HepG2 (cell line): ENCODE data around the gene HCK. TPM values are rescaled to one million over a fixed set of nuclear protein-coding genes. Genes with fewer than 3 reads are reported as not detected.

ENCODE experiments used
- AGO2 ChIP-seq: fragments of 200-400 bp; formaldehyde crosslinking; optimal IDR thresholded peaks from 2 replicates; pipeline ENCODE3; 2017; ENCODE audit warnings: mild to moderate bottlenecking, low read depth, low read length, moderate library complexity
- CENPT ChIP-seq: sonication (generic); formaldehyde crosslinking; IDR thresholded peaks from 2 replicates; pipeline ENCODE4 v1.8.0; 2022; ENCODE audit warnings: low read depth, mild to moderate bottlenecking, moderate library complexity, missing genetic modification reagents
- DNMT3B ChIP-seq: conservative IDR thresholded peaks from 2 replicates; pipeline ENCODE4 v1.6.1; 2016; ENCODE audit warnings: missing biosample characterization, control low read depth
- HOXA5 ChIP-seq: sonication (generic); formaldehyde crosslinking; IDR thresholded peaks from 2 replicates; pipeline ENCODE4 v1.4.0; 2020; ENCODE audit warnings: missing genetic modification reagents
- JDP2 ChIP-seq: sonication (generic); formaldehyde crosslinking; IDR thresholded peaks from 2 replicates; pipeline ENCODE4 v1.8.1; 2022; ENCODE audit warnings: missing genetic modification reagents, borderline replicate concordance
- SIN3A ChIP-seq: IDR thresholded peaks from 2 replicates; pipeline ENCODE4 v1.6.1; 2011; ENCODE audit warnings: low read depth, mild to moderate bottlenecking, control low read depth, low read length, borderline replicate concordance
- ZBTB8A ChIP-seq: sonication (generic); formaldehyde crosslinking; IDR thresholded peaks from 2 replicates; pipeline ENCODE4 v1.4.0; 2020; ENCODE audit warnings: mild to moderate bottlenecking, low read depth, missing genetic modification reagents, borderline replicate concordance
- ZMYM2 ChIP-seq: sonication (generic); formaldehyde crosslinking; IDR thresholded peaks from 2 replicates; pipeline ENCODE4 v1.8.0; 2022; ENCODE audit warnings: mild to moderate bottlenecking, missing genetic modification reagents
- ZNF720 ChIP-seq: sonication (generic); formaldehyde crosslinking; IDR thresholded peaks from 2 replicates; pipeline ENCODE4 v1.4.0; 2020; ENCODE audit warnings: missing genetic modification reagents
- ZNF879 ChIP-seq: sonication (generic); formaldehyde crosslinking; IDR thresholded peaks from 2 replicates; pipeline ENCODE4 v1.8.1; 2023; ENCODE audit warnings: missing genetic modification reagents
- polyA plus RNA-seq, 8 experiments: library from polyadenylated mRNA; depleted of rRNA in 3 of 8; stranded (reverse) in 7 of 8; unstranded in 1 of 8; fragments of >200 nt; fragmentation: Illumina TruSeq in 4 of 8; extraction: Trizol in 4 of 8; gene quantifications; 2 replicates each; pipeline versions ENCODE4 v1.2.1 to v1.2.3, GENCODE V29; 2011 to 2016; ENCODE audit warnings: low read depth in 4 of 8, missing spikeins in 1 of 8, mixed read lengths in 1 of 8; ENCODE audit not compliant: insufficient read depth in 1 of 8
- total RNA-seq, 5 experiments: library from RNA; depleted of rRNA; stranded (reverse); fragments of >200 nt; fragmentation: Illumina TruSeq; extraction: Trizol; gene quantifications; 2 replicates each; pipeline ENCODE4 v1.2.3, GENCODE V29; 2016; ENCODE audit warnings: low read depth in 1 of 5
- TF ChIP-seq, protein P1 (sequence below): sonication (generic); formaldehyde crosslinking; conservative IDR thresholded peaks from 2 replicates; pipeline ENCODE4 v1.4.0; 2020; ENCODE audit warnings: missing genetic modification reagents
- TF ChIP-seq, protein P2 (sequence below): IDR thresholded peaks from 2 replicates; pipeline ENCODE4 v1.6.1; 2016; ENCODE audit warnings: control low read depth
- TF ChIP-seq, protein P3 (sequence below): sonication (generic); formaldehyde crosslinking; IDR thresholded peaks from 2 replicates; pipeline ENCODE4 v1.5.1; 2020; ENCODE audit warnings: mild to moderate bottlenecking, missing genetic modification reagents, moderate library complexity
- TF ChIP-seq, protein P4 (sequence below): IDR thresholded peaks from 2 replicates; pipeline ENCODE4 v1.6.1; 2016; ENCODE audit warnings: low read depth
- TF ChIP-seq, protein P5 (sequence below): sonication (generic); formaldehyde crosslinking; IDR thresholded peaks from 2 replicates; pipeline ENCODE4 v1.4.0; 2020; ENCODE audit warnings: missing genetic modification reagents
- TF ChIP-seq, protein P6 (sequence below): sonication (generic); formaldehyde crosslinking; IDR thresholded peaks from 2 replicates; pipeline ENCODE4 v1.8.0; 2022; ENCODE audit warnings: mild to moderate bottlenecking, missing genetic modification reagents, borderline replicate concordance

The HCK gene
- total and polyA plus RNA-seq, 2 of the 13 experiments (the other 11 are each of a cell fraction or from before 2014, with no cell fraction given): 0.04 TPM; not detected in 1

DNA sequence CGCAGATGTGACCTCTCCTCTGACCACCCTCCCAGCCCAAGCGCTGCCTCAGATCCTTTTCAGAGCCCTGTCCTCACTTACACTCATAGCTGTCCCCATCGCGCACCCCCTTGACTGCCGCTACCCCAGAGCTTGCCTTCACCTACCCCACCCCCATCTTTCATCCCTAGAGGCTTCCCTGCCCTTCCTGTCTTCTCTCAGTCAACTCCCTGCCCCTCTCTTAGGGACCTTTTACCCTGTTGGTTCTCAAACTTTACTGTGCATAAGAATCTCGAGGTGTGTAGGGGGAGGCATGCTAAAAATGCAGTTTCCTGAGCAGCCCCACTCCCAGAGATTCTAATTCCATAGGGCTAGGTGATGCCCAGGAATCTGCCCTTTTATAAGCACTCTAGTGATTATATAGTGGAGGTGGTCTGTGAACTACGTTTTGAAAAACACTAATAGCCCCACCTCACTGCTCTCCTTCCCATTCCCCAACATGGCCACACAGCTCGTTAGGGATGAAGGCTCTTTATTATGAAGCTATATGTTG lies 58.2 kb downstream of the HCK start (continued):
- no peak for TF ChIP-seq ZNF720 (CRISPR knock-in tag)
- TF ChIP-seq, protein P1, sequence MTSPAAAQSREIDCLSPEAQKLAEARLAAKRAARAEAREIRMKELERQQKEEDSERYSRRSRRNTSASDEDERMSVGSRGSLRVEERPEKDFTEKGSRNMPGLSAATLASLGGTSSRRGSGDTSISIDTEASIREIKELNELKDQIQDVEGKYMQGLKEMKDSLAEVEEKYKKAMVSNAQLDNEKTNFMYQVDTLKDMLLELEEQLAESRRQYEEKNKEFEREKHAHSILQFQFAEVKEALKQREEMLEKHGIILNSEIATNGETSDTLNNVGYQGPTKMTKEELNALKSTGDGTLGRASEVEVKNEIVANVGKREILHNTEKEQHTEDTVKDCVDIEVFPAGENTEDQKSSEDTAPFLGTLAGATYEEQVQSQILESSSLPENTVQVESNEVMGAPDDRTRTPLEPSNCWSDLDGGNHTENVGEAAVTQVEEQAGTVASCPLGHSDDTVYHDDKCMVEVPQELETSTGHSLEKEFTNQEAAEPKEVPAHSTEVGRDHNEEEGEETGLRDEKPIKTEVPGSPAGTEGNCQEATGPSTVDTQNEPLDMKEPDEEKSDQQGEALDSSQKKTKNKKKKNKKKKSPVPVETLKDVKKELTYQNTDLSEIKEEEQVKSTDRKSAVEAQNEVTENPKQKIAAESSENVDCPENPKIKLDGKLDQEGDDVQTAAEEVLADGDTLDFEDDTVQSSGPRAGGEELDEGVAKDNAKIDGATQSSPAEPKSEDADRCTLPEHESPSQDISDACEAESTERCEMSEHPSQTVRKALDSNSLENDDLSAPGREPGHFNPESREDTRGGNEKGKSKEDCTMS: no peak
- TF ChIP-seq, protein P2, sequence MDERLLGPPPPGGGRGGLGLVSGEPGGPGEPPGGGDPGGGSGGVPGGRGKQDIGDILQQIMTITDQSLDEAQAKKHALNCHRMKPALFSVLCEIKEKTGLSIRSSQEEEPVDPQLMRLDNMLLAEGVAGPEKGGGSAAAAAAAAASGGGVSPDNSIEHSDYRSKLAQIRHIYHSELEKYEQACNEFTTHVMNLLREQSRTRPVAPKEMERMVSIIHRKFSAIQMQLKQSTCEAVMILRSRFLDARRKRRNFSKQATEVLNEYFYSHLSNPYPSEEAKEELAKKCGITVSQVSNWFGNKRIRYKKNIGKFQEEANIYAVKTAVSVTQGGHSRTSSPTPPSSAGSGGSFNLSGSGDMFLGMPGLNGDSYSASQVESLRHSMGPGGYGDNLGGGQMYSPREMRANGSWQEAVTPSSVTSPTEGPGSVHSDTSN (CRISPR knock-in tag): no peak
- TF ChIP-seq CENPT (CRISPR knock-in tag): no peak
- no peak for TF ChIP-seq ZMYM2 (CRISPR knock-in tag)
- TF ChIP-seq DNMT3B (CRISPR knock-in tag): 0 out of 2 replicates have a peak, but pooled peaks have one; percentile 20
- no peak for TF ChIP-seq HOXA5 (CRISPR knock-in tag)
- no peak for TF ChIP-seq JDP2
- TF ChIP-seq, protein P3, sequence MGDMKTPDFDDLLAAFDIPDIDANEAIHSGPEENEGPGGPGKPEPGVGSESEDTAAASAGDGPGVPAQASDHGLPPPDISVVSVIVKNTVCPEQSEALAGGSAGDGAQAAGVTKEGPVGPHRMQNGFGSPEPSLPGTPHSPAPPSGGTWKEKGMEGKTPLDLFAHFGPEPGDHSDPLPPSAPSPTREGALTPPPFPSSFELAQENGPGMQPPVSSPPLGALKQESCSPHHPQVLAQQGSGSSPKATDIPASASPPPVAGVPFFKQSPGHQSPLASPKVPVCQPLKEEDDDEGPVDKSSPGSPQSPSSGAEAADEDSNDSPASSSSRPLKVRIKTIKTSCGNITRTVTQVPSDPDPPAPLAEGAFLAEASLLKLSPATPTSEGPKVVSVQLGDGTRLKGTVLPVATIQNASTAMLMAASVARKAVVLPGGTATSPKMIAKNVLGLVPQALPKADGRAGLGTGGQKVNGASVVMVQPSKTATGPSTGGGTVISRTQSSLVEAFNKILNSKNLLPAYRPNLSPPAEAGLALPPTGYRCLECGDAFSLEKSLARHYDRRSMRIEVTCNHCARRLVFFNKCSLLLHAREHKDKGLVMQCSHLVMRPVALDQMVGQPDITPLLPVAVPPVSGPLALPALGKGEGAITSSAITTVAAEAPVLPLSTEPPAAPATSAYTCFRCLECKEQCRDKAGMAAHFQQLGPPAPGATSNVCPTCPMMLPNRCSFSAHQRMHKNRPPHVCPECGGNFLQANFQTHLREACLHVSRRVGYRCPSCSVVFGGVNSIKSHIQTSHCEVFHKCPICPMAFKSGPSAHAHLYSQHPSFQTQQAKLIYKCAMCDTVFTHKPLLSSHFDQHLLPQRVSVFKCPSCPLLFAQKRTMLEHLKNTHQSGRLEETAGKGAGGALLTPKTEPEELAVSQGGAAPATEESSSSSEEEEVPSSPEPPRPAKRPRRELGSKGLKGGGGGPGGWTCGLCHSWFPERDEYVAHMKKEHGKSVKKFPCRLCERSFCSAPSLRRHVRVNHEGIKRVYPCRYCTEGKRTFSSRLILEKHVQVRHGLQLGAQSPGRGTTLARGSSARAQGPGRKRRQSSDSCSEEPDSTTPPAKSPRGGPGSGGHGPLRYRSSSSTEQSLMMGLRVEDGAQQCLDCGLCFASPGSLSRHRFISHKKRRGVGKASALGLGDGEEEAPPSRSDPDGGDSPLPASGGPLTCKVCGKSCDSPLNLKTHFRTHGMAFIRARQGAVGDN (CRISPR knock-in tag): peak; percentile 0; the same call in 1 of the 2 replicates
- TF ChIP-seq ZBTB8A (CRISPR knock-in tag): no peak
- no peak for TF ChIP-seq AGO2
- TF ChIP-seq, protein P4, sequence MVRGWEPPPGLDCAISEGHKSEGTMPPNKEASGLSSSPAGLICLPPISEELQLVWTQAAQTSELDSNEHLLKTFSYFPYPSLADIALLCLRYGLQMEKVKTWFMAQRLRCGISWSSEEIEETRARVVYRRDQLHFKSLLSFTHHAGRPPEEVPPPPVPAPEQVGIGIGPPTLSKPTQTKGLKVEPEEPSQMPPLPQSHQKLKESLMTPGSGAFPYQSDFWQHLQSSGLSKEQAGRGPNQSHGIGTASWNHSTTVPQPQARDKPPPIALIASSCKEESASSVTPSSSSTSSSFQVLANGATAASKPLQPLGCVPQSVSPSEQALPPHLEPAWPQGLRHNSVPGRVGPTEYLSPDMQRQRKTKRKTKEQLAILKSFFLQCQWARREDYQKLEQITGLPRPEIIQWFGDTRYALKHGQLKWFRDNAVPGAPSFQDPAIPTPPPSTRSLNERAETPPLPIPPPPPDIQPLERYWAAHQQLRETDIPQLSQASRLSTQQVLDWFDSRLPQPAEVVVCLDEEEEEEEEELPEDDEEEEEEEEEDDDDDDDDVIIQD (CRISPR knock-in tag): no peak
- 0 out of 2 replicates have a peak, but pooled peaks have one; percentile 10 for TF ChIP-seq SIN3A
- TF ChIP-seq, protein P5, sequence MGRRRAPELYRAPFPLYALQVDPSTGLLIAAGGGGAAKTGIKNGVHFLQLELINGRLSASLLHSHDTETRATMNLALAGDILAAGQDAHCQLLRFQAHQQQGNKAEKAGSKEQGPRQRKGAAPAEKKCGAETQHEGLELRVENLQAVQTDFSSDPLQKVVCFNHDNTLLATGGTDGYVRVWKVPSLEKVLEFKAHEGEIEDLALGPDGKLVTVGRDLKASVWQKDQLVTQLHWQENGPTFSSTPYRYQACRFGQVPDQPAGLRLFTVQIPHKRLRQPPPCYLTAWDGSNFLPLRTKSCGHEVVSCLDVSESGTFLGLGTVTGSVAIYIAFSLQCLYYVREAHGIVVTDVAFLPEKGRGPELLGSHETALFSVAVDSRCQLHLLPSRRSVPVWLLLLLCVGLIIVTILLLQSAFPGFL (CRISPR knock-in tag): no peak
- TF ChIP-seq, protein P6, sequence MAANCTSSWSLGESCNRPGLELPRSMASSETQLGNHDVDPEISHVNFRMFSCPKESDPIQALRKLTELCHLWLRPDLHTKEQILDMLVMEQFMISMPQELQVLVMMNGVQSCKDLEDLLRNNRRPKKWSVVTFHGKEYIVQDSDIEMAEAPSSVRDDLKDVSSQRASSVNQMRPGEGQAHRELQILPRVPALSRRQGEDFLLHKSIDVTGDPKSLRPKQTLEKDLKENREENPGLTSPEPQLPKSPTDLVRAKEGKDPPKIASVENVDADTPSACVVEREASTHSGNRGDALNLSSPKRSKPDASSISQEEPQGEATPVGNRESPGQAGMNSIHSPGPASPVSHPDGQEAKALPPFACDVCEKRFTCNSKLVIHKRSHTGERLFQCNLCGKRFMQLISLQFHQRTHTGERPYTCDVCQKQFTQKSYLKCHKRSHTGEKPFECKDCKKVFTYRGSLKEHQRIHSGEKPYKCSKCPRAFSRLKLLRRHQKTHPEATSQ (CRISPR knock-in tag): 0 out of 2 replicates have a peak, but pooled peaks have one; percentile 15
- TF ChIP-seq ZNF879 (CRISPR knock-in tag): no peak
